Endothelial cell of umbilical vein (primary cell): ENCODE results near the gene ROCK2. TPM values are rescaled to one million over a fixed set of nuclear protein-coding genes. Genes with fewer than 3 reads are reported as not detected.

Experiments
- BruUV-seq: library from RNA; stranded (reverse); fragments of 400-500 nt; replicated peaks from 2 replicates; lab custom pipeline; 2021; lab: Mats Ljungman, UMichigan
- CTCF ChIA-PET: fragments of 300-600, 350-600 bp; sonication (Branson Sonifier 250); formaldehyde crosslinking; loops from one replicate; lab custom pipeline; 2021; ENCODE audit warnings: antibody characterized with exemption, inconsistent platforms; lab: Charles Lee
- POLR2A ChIA-PET: fragments of 300-600, 350-600 bp; sonication (Branson Sonifier 250); formaldehyde crosslinking; loops from one replicate; lab custom pipeline; 2021; ENCODE audit warnings: antibody characterized with exemption, inconsistent platforms; lab: Charles Lee
- DNase-seq: peaks from one replicate; pipeline ENCODE4 v3.0.0-alpha.2; 2011; ENCODE audit warnings: low read depth, low spot score
- FAIRE-seq: peaks from 2 replicates; lab custom pipeline; 2011; peaks lifted over from hg19 to GRCh38; lab: Jason Lieb, UNC
- H2AFZ ChIP-seq: 2 replicates; pipeline ENCODE4 v1.6.0; 2012; ENCODE audit warnings: low read depth, low read length, control low read depth, inconsistent platforms
- H3K27ac ChIP-seq: 2 replicates; pipeline ENCODE4 v1.5.1; 2011; ENCODE audit warnings: low read depth, mild to moderate bottlenecking, control low read depth, low read length, moderate library complexity; ENCODE audit not compliant: insufficient read depth
- H3K27me3 ChIP-seq, 2 experiments: 2 replicates each; pipeline versions ENCODE4 v1.6.0 to v1.6.1; 2011; ENCODE audit warnings: low read length in 2 of 2, mixed read lengths in 1 of 2; ENCODE audit not compliant: control insufficient read depth in 2 of 2, insufficient read depth in 2 of 2
- H3K36me3 ChIP-seq, 2 experiments: 2 replicates in 1 of 2; 3 replicates in 1 of 2; pipeline ENCODE4 v1.5.1; 2011; ENCODE audit warnings: low read length in 2 of 2, mild to moderate bottlenecking in 1 of 2, moderate library complexity in 1 of 2; ENCODE audit not compliant: control insufficient read depth in 2 of 2, insufficient read depth in 2 of 2; ENCODE audit errors: extremely low read depth in 1 of 2
- H3K4me1 ChIP-seq: 3 replicates; pipeline ENCODE4 v1.5.1; 2011; ENCODE audit warnings: mild to moderate bottlenecking, low read length; ENCODE audit not compliant: control insufficient read depth, insufficient read depth; ENCODE audit errors: extremely low read depth
- H3K4me2 ChIP-seq: 2 replicates; pipeline ENCODE4 v1.6.1; 2011; ENCODE audit warnings: low read length, control low read depth, mixed read lengths; ENCODE audit not compliant: insufficient read depth
- H3K4me3 ChIP-seq, 3 experiments: fragments of 200-600 bp in 1 of 3; sonication (generic), shearing (Covaris generic) in 1 of 3; replicated peaks in 1 of 3; 2 replicates each; pipeline ENCODE4 v1.5.1; 2011 to 2016; ENCODE audit warnings: control low read depth in 3 of 3, low read length in 3 of 3, mild to moderate bottlenecking in 2 of 3, inconsistent platforms in 1 of 3, low read depth in 1 of 3, moderate library complexity in 1 of 3; ENCODE audit not compliant: insufficient read depth in 1 of 3
- H3K79me2 ChIP-seq: 2 replicates; pipeline ENCODE4 v1.6.0; 2012; ENCODE audit warnings: low read length, inconsistent platforms; ENCODE audit not compliant: control insufficient read depth, insufficient read depth
- H3K9ac ChIP-seq: replicated peaks from 2 replicates; pipeline ENCODE3; 2011; ENCODE audit warnings: low read length, control low read depth; ENCODE audit not compliant: insufficient read depth; ENCODE audit errors: extremely low read depth
- H3K9me1 ChIP-seq: replicated peaks from 3 replicates; pipeline ENCODE4 v1.6.0; 2011; ENCODE audit warnings: mild to moderate bottlenecking, low read length; ENCODE audit not compliant: control insufficient read depth, insufficient read depth; ENCODE audit errors: extremely low read depth
- H3K9me3 ChIP-seq: replicated peaks from 2 replicates; pipeline ENCODE4 v1.5.1; 2012; ENCODE audit warnings: low read length, inconsistent platforms; ENCODE audit not compliant: control insufficient read depth, insufficient read depth
- H4K20me1 ChIP-seq: replicated peaks from 2 replicates; pipeline ENCODE3; 2011; ENCODE audit warnings: mild to moderate bottlenecking, low read length; ENCODE audit not compliant: control insufficient read depth, insufficient read depth; ENCODE audit errors: extremely low read depth
- CTCF ChIP-seq, 2 donors: IDR thresholded peaks; 1 replicate in 1 of 2; 2 replicates in 1 of 2; pipeline ENCODE4 v1.5.1; 2011; ENCODE audit warnings: low read length in 2 of 2, mild to moderate bottlenecking in 2 of 2, moderate library complexity in 2 of 2, control low read depth in 1 of 2, inconsistent platforms in 1 of 2, low read depth in 1 of 2; ENCODE audit not compliant: insufficient read depth in 1 of 2; ENCODE audit errors: extremely low read depth in 1 of 2
- EZH2 ChIP-seq: IDR thresholded peaks from 2 replicates; pipeline ENCODE4 v1.6.1; 2012; ENCODE audit warnings: borderline replicate concordance, low read depth, mild to moderate bottlenecking, moderate library complexity, low read length, inconsistent platforms; ENCODE audit not compliant: severe bottlenecking
- FOS ChIP-seq: IDR thresholded peaks from 2 replicates; pipeline ENCODE4 v1.6.1; 2011; ENCODE audit warnings: mild to moderate bottlenecking, low read length, moderate library complexity, borderline replicate concordance; ENCODE audit not compliant: insufficient read depth
- GATA2 ChIP-seq: IDR thresholded peaks from 2 replicates; pipeline ENCODE4 v1.7.0; 2011; ENCODE audit warnings: low read depth, mild to moderate bottlenecking, moderate library complexity, mixed read lengths, low read length; ENCODE audit not compliant: insufficient read length, insufficient read depth
- JUN ChIP-seq: IDR thresholded peaks from 2 replicates; pipeline ENCODE4 v1.6.1; 2011; ENCODE audit warnings: borderline replicate concordance, low read depth; ENCODE audit not compliant: insufficient read length, insufficient read depth
- MAX ChIP-seq: IDR thresholded peaks from 2 replicates; pipeline ENCODE4 v1.6.1; 2011; ENCODE audit not compliant: insufficient read depth, insufficient read length
- MYC ChIP-seq: IDR thresholded peaks from one replicate; pipeline ENCODE4 v1.6.1; 2011; ENCODE audit warnings: mild to moderate bottlenecking, low read depth, low read length
- POLR2A ChIP-seq: IDR thresholded peaks from 2 replicates; pipeline ENCODE4 v1.6.1; 2012; ENCODE audit warnings: low read depth, mild to moderate bottlenecking, control low read depth, low read length
- POLR2AphosphoS5 ChIP-seq: IDR thresholded peaks from 2 replicates; pipeline ENCODE4 v1.6.1; 2012; ENCODE audit warnings: low read depth, mild to moderate bottlenecking, control low read depth, low read length, moderate library complexity; ENCODE audit not compliant: insufficient read depth
- dilution Hi-C: fragments of 300-500 bp; cut with MboI; formaldehyde crosslinking; loops from one replicate; pipeline ENCODE4 v1.15.0; 2019; ENCODE audit warnings: low sequenced_read_pairs; ENCODE audit not compliant: extremely low pct_ligation_motif_present
- intact Hi-C: fragments of 100-400 bp; cut with micrococcal nuclease; formaldehyde crosslinking; loops from one replicate; pipeline ENCODE4 v1.10.0; 2022
- polyA plus RNA-seq, 4 experiments: library from polyadenylated mRNA; depleted of rRNA in 3 of 4; stranded (reverse) in 3 of 4; unstranded in 1 of 4; fragments of >200 nt; gene quantifications; 2 replicates each; pipeline versions ENCODE4 v1.2.1 to v1.2.3, GENCODE V29; 2011 to 2012; ENCODE audit warnings: missing spikeins in 1 of 4
- total RNA-seq: library from RNA; stranded (reverse); gene quantifications from 2 replicates; pipeline ENCODE4 v1.2.3, GENCODE V29; 2021

The ROCK2 gene
- total and polyA plus RNA-seq, 2 donors (not counting 3 experiments of a cell fraction or from before 2014, with no cell fraction given): 5.2 to 56.5 TPM

GRCh38 chr2:11310212-11310611 is 34.2 kb downstream of the ROCK2 start:
- CTCF ChIA-PET: interaction anchor here (0.9 to 1.4 kb wide), 3 partner anchors 10 to 101 kb away, joined by 3 to 5 read pairs (median 4); no protein-coding TSS in a partner anchor
- no peak overlapping the region for H3K4me3 ChIP-seq
- no peaks in the 10 kb centered on the region for H3K27me3 ChIP-seq
- no peaks in the 10 kb centered on the region for H3K36me3 ChIP-seq
- no peaks in the 10 kb centered on the region for H3K9me1 ChIP-seq
- H3K9me3 ChIP-seq: no peaks in the 10 kb centered on the region
- H3K9ac ChIP-seq: no peak overlapping the region
- FAIRE-seq (no peak), DNase-seq (no peak)
- no peak overlapping the region for H3K4me2 ChIP-seq
- POLR2A ChIA-PET: interaction anchor here (0.6 kb wide), 1 partner anchor 161 kb away, joined by 6 read pairs; no protein-coding TSS in a partner anchor
- intact Hi-C loops: no loop called here
- H4K20me1 ChIP-seq: peaks cover 18% of the 10 kb centered on the region
- no peaks in the 10 kb centered on the region for H3K4me1 ChIP-seq
- H3K79me2 ChIP-seq: peaks cover 89% of the 10 kb centered on the region
- no TSS peak for BruUV-seq
- no peak overlapping the region for H3K27ac ChIP-seq
- H2AFZ ChIP-seq: no peak overlapping the region
- dilution Hi-C loops: no loop called here
- TF ChIP-seq MYC (no peak), MAX (no peak), GATA2 (no peak), JUN (no peak), FOS (no peak), POLR2AphosphoS5 (no peak), EZH2 (no peak), CTCF (IDR thresholded peaks at IDR 0.05; ENCODE audit: extremely low read depth in 1 of 2, insufficient read depth in 1 of 2, low read depth in 1 of 2, low read length in 2 of 2) (no peak), POLR2A (no peak)
